Stimulated activated CD4-positive, alpha-beta T cell treated with anti-CD3 and anti-CD28 coated beads, Interleukin-4, amount 100 ng/mL, for 1 hour (primary cell): ENCODE measurements around the gene PRDM16.
"Not testable (repeated sequence)": the region's sequence is repeated elsewhere in the genome, so short reads cannot be mapped to it uniquely, and the experiment has no call there.

Experiments
- DNase-seq: peaks from one replicate; pipeline ENCODE4 v3.0.0-alpha.2; 2020

PRDM16 gene

DNA sequence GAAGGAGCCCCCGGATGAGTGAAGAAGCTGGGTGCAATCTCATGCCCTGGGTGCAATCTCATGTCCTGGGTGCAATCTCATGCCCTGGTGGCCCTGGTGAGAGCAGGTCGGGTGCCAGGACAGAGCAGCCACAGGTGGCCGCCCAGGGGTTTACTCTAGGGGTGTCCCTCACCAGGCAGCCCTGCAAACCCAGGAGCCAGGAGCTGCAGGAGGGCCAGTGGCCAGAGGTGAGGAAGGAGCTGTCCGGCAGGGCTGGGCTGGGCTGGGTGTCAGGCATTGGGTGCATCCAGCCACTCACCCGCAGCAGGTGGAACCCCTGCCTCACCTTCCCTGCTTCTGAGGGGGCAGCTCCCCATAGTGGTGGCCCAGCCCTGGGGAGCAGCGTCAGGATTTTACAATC lies 79.2 kb downstream of the PRDM16 start:
- no peak for DNase-seq

DNA sequence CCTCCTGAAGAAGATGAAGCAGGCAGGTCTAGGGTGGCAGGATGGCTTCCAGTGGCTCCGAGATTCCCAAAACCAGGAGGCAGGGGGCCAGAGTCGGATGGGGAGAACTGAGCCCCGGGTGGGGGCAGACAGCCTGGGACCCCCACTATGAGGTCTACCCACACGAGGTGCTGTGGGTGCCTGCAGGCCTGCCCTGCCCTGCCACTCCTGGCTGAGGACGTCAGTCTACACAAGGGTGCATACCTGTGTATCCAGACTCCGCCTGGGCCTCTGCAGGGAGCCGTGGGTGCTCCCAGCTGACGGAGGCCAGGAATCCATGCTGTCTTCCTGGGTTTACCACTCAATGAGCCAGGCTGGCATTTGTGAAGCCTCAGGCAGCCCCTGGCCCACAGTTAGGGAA lies 80.3 kb downstream of the PRDM16 start:
- no peak for DNase-seq

DNA sequence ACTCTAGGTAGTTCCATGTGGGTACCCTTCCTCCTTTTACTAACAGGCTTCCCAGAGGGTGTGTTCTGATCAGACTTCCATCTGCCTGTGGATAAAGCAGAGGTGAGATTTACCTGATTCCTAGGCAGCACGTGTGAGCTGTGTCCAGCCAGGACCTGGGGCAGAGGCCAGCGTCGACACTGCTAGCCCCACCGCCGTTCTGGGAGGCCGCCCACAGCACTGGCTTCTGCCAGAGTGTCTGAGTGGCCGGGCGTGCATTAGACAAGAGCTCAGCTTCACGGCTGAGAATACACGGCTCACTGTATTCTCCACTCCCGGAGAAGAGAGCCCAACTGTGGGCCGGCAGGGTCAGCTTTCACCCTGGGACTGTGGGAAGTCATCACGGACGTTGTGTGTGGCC lies 82.5 kb downstream of the PRDM16 start:
- DNase-seq: no peak

DNA sequence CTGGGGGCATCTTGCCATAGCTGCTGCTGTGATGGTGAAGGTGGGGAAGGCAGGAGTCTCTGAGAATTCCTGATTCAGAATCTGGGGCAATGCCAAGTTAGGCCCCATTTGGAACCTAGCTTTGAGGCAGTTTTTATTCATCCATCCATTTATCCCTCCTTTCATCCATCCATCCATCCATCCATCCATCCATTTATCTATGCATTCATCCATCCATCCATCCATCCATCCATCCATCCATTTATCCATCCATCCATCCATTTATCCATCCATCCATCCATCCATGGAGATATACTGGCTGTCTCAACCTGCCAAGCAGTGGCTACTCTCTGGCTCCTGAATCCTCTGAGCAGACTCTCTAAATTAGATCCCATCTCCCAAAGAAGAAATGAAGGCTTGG lies 83.1 kb downstream of the PRDM16 start:
- no peak for DNase-seq

DNA sequence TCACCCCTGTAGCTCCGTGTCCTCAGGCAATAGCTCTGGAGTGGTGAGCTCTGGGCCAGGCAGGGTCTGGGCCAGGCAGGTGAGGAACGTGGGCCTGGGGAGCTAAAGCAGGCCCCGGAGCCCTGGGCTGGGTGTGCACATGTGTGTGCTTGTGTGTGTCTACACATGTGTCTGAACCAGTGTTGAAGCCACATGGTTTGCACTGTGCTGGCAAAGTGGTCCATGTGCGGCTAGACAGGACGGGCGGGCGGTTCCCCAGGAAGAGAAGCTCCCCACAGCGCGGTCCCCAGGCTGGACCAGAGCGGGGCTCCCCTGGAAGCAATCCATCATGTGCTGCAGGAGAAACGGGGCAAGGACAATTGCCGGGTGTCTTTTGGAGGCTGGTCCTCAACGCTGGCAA lies 84.2 kb downstream of the PRDM16 start:
- no peak for DNase-seq

DNA sequence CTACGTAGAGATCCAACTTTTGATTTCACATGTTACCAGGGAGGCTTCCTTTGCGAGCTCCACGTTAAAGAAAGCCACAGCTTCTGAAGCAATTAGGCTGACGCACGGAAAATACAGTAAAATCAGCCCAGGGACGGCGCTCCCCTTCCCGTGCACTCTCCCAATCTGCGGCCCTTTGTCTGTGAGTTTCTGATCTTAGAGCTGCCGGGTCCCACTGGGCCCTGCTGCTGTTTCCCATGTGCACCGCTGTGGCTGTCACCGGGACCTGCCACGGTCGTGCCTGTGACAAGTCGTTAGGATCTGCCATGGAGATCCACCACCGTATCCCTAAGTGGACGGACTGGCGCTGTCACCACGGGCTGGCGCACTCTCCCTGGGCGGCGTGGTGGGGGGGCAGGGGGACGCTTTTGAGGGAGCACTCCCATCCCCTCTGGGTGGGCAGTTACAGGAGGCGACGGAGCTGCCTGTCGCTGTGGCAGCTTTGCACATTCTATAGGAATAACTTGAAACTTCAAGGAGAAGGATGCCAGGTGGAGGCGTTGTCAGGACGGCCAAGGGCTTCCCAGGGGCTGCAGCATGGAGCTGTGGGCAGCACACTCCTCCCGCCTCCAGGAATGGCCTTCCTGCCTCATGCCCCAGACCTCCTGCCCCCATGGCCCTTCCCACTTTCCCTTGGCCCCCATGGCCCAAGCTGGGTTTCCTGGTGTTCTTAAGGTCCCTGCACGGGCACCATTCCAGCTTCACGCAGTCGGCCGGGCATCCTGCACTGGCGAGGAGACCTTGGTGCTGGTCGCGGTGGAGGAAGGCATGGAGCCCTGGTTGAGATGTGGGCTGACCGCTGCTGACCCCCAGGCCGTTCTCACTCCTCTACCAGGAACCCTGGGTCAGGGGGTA lies 85.1 kb downstream of the PRDM16 start:
- DNase-seq: no peak

DNA sequence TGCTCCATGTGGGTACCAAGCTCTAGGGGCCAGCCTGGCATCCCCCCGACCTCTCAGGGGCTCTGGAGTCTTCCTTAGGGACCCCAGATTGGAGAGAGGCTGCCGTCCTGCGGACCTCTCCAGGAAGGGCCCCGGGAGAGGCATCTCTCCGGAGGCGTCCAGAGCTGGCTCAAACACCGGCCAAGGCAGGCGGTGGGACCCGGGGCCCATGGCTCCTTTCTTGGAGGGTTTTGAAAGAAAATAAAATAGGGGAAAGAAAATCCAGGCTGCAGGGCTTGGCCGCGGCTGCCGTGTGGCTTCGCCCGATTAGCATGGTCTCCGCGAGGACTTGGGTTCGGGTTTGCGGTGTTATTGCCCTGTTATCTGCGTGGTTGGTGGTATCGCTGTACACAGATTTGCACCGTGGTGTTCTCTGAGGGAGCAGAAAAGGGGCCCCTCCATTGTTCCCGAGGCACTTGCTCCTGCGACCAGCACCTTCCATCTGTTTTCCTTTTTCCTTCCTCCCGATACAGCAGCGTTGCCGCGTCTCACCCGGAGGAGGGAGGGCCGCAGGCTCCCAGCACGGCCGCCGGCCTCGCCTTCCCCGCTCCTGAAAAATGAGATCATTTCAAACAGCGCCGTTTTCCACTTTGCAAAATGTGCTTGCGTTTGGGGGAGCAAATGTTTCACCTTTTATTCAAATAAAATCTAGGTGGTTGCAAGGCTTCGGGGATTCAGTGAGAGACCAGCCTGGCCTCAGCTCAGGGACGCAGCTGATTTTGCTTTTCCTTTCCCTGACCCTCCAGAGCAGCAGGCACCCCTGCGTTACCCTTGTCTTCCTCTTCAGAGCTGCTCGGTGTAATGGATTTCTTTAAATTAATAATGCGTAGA lies 86.3 kb downstream of the PRDM16 start:
- DNase-seq: no peak

DNA sequence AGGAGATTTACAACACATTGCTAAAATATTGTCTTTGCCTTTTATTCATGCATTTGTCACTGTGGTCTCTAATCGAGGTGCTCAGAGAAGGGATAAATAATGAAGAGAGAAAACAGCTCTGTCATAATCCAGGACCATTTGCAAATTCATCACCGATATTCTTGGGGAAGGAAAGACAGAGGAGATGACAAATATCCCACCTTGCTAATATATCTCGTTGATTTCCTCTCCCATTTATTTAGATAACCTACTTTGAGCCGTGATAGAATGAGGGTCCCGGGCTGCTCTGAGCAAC lies 86.9 kb downstream of the PRDM16 start:
- DNase-seq: no peak

DNA sequence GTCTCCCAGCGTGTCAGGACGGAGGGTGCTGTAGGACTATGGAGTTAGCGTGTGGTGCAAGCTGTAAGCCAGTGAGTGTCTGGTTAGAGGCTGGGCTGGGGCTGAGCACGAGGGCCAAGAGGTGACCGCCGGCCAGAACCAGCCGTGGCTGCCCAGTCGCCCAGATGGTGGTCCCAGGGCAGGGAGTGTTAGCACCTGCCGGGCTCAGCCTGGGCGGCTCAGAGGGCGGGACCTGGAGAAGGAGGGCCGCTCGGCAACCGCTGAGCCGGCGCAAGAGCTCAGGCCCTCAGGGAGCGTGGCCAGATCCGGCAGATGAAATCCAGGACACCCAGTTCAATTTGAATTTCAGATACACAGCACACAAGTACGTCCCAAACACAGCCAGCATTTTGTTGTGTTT lies 87.9 kb downstream of the PRDM16 start:
- no peak for DNase-seq

DNA sequence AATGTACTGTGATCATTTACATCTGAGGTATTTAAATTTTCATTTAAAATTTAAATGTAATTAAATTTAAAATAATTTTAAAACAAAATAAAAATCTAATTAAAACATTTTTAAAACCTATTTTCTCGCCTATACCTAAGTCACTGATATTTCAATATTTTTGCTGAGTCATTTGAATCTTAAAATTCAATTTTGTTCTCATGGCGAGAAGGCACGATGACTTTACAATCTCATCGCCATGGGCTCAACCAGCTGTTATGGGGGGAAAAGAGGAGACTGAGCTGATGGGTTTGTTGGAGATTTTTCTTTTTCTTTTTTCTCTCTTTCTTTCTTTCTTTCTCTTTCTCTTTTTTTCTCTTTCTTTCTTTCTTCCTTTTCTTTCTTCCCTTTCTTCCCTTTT lies 89.3 kb downstream of the PRDM16 start:
- no peak for DNase-seq

DNA sequence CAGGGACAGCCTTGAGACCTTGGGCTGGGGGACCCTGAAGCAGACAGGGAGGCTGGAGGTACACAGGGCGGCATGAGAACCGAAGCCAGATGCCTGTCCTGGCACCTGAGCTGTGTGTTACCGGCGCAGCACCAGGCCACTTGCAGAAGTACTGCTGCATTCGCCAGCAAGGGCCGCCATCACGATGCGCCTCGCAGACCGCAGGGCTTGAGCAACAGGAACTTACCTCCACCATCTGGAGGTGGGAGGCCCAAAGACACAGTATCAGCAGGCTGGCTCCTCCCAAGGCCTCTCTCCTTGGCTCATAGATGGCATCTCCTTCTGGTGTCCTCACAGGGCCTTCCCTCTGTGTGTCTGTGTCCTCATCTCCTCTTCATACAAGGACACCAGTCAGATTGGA lies 90.1 kb downstream of the PRDM16 start:
- DNase-seq: no peak

DNA sequence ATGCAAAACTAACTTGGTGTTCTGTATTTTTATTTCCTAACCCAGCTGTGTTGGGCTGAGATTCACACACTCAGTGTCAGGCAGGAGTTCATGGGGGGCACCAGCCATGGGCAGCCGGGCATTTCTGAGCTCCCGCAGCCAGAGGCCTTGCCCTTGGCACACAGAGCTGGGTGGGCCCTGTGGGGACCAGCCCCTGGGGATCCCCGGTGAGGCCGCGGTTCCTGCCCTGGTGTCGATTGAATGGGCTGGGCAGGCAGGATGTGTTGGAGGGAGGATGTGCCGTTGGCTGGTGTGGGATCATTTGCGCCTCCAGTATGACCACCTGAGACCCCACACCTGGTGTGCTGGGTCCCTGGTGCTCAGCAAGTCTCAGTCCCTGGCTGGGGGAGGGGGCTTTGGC lies 91.0 kb downstream of the PRDM16 start:
- DNase-seq: no peak

DNA sequence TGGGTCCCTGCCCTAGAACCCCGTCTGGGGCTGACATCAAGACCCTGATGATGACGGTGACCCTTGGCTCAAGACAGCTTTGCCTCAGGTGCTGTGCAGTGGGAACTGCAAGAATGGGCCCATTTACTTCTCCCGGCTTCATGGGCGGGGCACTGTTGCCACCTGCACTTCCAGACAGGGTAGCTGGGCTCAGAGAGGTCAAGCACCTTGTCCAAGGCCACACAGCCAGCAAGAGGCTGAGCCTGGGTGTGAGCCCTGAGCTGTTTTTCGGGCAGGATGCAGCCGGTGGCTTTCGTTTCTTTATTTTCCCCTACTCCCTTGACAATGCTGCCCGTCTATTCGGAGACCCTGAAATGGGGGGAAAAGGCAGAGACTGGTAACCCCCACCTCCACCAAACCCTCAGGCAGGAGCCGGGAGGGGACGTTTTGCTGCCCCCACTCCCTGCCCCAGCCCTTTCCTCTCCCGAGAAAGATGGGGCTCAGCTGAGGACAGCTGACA lies 91.7 kb downstream of the PRDM16 start:
- no peak for DNase-seq

DNA sequence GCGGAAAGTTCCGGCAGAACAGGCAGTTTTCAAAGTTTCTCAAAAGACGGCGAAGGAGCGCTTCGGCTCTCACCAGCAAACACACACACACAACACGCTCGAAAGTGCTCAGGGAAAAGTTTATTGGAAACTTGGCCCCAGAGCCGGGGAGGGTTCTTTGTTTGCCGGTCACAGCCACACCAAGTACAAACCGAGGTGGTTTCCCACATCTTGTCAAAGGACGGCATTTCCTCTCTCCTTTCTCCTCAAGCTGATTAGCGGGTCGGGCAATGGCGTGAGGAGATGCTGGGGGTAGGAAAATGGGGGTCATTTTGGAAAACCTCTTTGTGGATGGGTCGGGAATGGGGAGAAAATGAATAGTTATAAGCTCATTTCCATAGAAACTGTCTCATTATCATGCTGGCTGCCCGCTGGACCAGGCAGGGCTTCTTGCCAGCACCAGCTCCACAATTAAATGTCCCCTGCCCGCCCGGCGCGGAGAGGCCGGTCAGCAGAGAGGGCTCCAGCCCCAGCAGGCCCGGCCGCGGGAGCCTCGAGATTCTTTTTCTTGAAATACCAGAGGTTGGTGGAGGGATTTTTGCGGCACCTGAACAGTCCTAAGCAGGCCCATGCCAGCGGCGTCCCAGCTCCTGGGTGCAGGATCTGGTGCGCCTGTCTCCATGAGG lies 92.3 kb downstream of the PRDM16 start:
- DNase-seq: no peak

DNA sequence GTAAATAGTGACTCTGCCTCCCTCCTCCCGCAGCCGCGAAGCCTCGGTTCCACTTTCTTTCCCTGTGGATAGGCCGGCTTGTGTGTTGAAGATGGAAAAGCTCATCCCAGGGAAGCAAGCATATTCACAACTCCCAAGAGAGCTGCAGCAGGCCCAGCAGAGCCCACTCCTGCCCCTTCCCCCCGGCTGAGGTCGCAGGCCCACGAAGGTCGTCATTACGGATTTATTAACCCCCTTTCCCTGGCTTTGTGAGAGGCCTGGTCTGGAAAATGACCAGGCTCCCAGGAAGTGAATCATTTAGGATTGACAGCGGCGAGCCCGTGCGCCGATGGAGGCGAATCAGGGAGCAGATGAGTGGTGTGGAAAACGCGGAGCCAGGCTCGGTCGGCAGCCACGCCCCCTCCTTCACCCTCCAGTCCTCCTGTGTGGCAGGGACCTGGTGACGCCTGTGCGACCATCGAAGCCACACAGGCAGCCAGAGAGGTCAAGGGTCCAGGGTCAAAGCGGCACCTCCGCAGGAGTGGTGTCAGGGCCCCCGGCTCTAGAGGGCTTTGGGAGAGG lies 93.4 kb downstream of the PRDM16 start:
- no peak for DNase-seq

DNA sequence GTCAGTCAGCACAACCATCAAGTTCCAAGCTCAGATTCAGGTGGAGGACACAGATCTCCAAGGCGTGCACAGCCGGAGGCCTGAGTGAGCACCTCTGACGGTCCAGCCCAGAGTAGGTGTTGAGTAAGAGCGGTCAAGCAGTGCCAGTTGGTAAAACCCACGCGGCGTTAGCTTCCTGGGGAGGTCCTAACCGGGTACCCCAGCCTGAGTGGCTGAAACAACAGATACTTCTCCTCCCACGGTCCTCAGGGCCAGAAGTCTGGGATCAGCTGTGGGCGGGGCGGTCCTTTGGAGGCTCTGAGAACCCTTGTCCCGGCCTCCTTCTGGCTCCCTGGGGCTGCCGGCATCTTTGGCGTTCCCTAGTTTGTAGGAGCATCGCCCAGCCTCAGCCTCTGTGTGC lies 94.4 kb downstream of the PRDM16 start:
- DNase-seq: no peak

DNA sequence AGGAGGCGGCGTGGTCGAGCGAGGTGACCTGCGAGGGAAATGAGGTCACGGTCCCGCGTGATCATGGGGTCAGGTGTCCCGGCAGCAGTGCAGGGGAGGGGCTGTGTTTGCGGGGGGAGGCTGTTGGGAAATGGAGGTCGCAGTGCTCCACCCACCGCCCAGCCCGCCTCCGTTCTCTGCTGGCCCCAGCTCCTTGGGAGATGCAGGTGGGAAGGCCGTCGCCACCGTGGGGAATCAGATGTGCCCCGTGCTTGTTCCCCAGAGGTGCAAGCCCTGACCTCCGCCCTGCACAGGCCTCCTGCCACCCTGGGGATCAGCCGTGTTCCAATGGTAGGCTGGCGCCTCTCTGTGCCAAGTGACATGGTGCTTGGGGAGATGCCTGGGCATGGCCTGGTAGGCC lies 95.7 kb downstream of the PRDM16 start:
- no peak for DNase-seq

DNA sequence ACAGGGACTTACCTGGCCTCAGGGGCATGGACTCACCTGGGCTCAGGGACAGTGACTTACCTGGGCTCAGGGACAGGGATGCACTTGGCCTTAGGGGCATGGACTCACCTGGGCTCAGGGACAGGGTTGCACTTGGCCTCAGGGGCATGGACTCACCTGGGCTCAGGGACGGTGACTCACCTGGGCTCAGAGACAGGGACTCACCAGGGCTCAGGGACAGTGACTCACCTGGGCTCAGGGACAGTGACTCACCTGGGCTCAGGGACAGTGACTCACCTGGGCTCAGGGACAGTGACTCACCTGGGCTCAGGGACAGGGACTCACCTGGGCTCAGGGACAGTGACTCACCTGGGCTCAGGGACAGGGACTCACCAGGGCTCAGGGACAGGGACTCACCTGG lies 96.2 kb downstream of the PRDM16 start:
- not testable (repeated sequence) for DNase-seq

DNA sequence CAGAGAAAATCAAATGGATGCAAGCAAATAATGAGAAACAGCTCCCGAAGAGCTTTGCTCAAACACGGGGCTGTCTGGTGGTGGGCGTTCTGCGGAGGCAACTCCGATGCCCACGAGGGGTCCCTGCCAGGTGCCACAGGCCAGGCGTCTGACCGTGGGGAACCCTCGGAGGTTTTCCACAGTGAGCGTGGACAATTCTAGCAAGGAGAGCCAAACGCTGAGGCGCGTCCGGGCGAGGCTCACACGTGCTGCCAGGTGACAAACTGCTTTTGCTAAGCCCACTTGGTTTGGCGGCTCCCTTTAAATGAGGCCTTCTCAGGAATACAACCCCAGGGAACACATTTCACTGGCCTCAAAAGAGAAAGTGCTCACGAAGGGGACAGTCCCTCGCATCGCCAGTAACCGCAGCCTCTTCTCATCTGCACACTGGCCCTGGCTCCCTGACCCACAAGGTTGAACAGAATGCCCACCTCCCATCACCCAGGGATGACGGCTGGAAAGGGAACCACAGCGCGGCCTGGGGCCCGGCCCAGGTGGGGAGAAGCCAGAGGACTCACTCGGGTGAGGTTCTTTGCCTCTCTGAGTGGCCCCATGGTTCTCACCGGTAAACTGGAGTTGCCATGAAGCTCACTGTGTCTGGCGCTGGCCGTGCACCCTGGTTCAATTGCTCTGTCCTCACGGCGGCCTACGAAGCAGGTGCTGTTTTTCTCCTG lies 97.4 kb downstream of the PRDM16 start:
- no peak for DNase-seq

DNA sequence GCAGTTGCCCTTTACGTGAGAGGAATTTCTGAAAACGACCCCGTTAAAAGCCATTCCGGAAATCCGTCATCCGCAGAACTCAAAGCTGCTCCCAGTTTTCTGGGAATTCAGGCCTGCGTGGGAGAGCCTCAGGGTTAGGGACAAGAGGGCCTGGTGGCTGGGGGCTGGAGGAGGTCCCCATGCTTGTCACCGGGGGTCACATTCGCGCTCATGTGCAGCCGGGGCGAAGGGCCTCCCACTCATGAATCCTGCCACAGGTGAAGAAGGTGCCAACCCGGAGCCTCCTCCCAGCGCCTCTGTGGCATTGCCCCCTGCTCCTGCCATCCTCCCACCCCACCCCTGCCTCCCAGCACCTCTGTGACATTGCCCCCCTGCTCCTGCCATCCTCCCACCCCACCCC lies 98.3 kb downstream of the PRDM16 start:
- DNase-seq: no peak

DNA sequence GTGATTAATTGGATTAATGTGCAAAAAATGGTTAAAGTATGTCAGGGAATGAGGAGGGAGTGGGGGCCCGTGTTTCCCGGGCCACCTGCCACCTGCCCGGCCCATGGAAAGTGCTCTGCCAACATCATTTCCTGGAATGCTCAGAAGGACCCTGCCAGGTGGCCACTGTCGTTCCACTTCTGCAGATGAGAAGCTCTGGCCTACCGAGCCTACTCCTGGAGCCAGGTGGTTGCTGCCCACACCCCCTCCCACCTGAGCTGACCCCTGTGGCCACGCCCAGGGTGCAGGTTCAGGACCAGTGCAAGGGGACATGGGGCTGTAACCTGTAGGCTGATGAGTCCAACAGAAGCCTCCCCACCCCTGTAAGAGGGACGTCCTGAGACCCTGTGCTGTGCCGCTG lies 99.7 kb downstream of the PRDM16 start:
- DNase-seq: no peak

DNA sequence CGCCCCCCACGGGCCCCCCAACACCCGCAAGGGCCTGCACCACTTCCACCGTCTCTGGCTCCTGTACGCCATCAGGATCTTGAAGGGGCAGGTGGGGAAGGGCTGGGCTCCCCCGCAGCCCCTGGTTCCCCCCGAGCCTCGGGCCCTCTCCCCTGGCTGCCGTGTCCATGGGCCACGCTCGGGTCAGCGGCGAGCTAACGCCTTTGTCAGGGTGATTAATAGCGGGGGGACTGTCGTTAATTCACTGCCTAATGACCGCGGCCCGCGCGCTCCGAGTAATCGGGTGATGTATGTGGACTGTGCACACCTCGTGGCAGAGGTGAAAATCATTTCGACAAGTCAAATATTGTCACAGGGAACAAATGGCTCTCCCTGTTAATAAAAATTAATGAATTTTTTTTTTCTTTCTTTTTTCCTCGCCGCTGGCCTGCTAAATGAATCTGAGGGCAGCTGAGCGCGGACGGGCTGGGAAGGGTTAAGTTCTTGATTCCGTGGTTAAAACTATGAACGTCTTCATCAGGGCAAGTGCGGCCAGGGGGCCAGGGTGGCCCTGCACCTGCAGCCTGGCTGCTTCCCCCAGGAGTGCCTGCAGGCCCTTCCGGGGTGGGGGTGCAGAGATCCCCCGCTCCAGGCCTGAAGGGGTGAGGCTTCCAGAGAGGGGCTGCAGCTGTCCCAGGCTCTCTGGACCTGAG lies 100.8 kb downstream of the PRDM16 start:
- DNase-seq: no peak
